Neuronal stem cell (in vitro differentiated cells): ENCODE results near the gene KCNAB1.

Experiments
- DNase-seq: peaks from one replicate; pipeline ENCODE4 v3.0.0-alpha.2; 2013; ENCODE audit warnings: low spot score
- H2AFZ ChIP-seq: one replicate; pipeline ENCODE4 v1.6.1; 2013; ENCODE audit warnings: mild to moderate bottlenecking, low read length, inconsistent platforms
- H2AK5ac ChIP-seq: 2 replicates; pipeline ENCODE4 v1.6.1; 2013; ENCODE audit warnings: low read depth, mild to moderate bottlenecking, inconsistent platforms, low read length, moderate library complexity, mixed read lengths
- H2BK120ac ChIP-seq: 2 replicates; pipeline ENCODE4 v1.6.1; 2013; ENCODE audit warnings: low read depth, mild to moderate bottlenecking, inconsistent platforms, low read length, moderate library complexity, mixed read lengths
- H2BK12ac ChIP-seq: one replicate; pipeline ENCODE4 v1.6.1; 2013; ENCODE audit warnings: low read length, inconsistent platforms
- H2BK15ac ChIP-seq: 2 replicates; pipeline ENCODE4 v1.6.1; 2013; ENCODE audit warnings: mild to moderate bottlenecking, low read length, inconsistent platforms, mixed read lengths
- H2BK5ac ChIP-seq: one replicate; pipeline ENCODE4 v1.6.1; 2013; ENCODE audit warnings: inconsistent platforms, mild to moderate bottlenecking, low read length, moderate library complexity
- H3K14ac ChIP-seq: one replicate; pipeline ENCODE4 v1.6.1; 2013; ENCODE audit warnings: low read length, inconsistent platforms
- H3K18ac ChIP-seq: 2 replicates; pipeline ENCODE4 v1.6.1; 2013; ENCODE audit warnings: low read length, inconsistent platforms
- H3K23ac ChIP-seq: 2 replicates; pipeline ENCODE4 v1.6.1; 2013; ENCODE audit warnings: low read depth, mild to moderate bottlenecking, mixed read lengths, low read length, inconsistent platforms; ENCODE audit not compliant: poor library complexity
- H3K27ac ChIP-seq: replicated peaks from 3 replicates; pipeline ENCODE4 v1.5.1; 2013; ENCODE audit warnings: low read length, inconsistent platforms
- H3K27me3 ChIP-seq, 3 experiments: 2 replicates each; pipeline ENCODE4 v1.6.1; 2013; ENCODE audit warnings: low read length in 3 of 3, mild to moderate bottlenecking in 2 of 3, inconsistent platforms in 1 of 3, low read depth in 1 of 3, mixed read lengths in 1 of 3, moderate library complexity in 1 of 3; ENCODE audit not compliant: control insufficient read depth in 3 of 3, insufficient read depth in 3 of 3
- H3K36me3 ChIP-seq, 2 donors: replicated peaks in 1 of 2; 2 replicates each; pipeline ENCODE4 v1.6.1; 2013; ENCODE audit warnings: low read length in 2 of 2; ENCODE audit not compliant: control insufficient read depth in 2 of 2, insufficient read depth in 2 of 2
- H3K4ac ChIP-seq: 2 replicates; pipeline ENCODE4 v1.6.1; 2013; ENCODE audit warnings: inconsistent platforms, mild to moderate bottlenecking, low read length, moderate library complexity
- H3K4me1 ChIP-seq, 2 donors: 1 replicate in 1 of 2; 2 replicates in 1 of 2; pipeline ENCODE4 v1.6.1; 2013; ENCODE audit warnings: low read length in 2 of 2, low read depth in 1 of 2; ENCODE audit not compliant: control insufficient read depth in 2 of 2, insufficient read depth in 1 of 2
- H3K4me2 ChIP-seq: one replicate; pipeline ENCODE4 v1.6.1; 2013; ENCODE audit warnings: mild to moderate bottlenecking, low read length, inconsistent platforms; ENCODE audit not compliant: insufficient read depth, poor library complexity, severe bottlenecking
- H3K4me3 ChIP-seq, 2 donors: 2 replicates each; pipeline ENCODE4 v1.5.1; 2013; ENCODE audit warnings: low read length in 2 of 2, mild to moderate bottlenecking in 2 of 2, inconsistent platforms in 1 of 2, moderate library complexity in 1 of 2
- H3K79me1 ChIP-seq: one replicate; pipeline ENCODE4 v1.6.1; 2013; ENCODE audit warnings: low read depth, mild to moderate bottlenecking, inconsistent platforms, low read length, moderate library complexity
- H3K9ac ChIP-seq: one replicate; pipeline ENCODE4 v1.6.1; 2013; ENCODE audit warnings: mild to moderate bottlenecking, low read depth, low read length, inconsistent platforms; ENCODE audit not compliant: poor library complexity
- H3K9me3 ChIP-seq, 2 donors: replicated peaks in 1 of 2; 2 replicates each; pipeline versions ENCODE3 to v1.6.1; 2013; ENCODE audit warnings: low read length in 2 of 2, mild to moderate bottlenecking in 2 of 2, inconsistent platforms in 1 of 2, low read depth in 1 of 2, mixed read lengths in 1 of 2, moderate library complexity in 1 of 2; ENCODE audit not compliant: control insufficient read depth in 2 of 2, insufficient read depth in 1 of 2
- H4K8ac ChIP-seq: one replicate; pipeline ENCODE4 v1.6.1; 2013; ENCODE audit warnings: low read depth, mild to moderate bottlenecking, inconsistent platforms, low read length, moderate library complexity
- H4K91ac ChIP-seq: one replicate; pipeline ENCODE4 v1.6.1; 2013; ENCODE audit warnings: low read length, low read depth, mild to moderate bottlenecking, inconsistent platforms; ENCODE audit not compliant: poor library complexity
- WGBS, 2 donors: extraction: QIAGEN DNeasy Blood & Tissue Kit; methylation state at CpG; one replicate each; pipeline ENCODE4 v1.1.7; 2013; ENCODE audit warnings: missing lambda C conversion rate in 2 of 2, mixed read lengths in 1 of 2; ENCODE audit not compliant: insufficient read length in 2 of 2, insufficient replicate concordance in 1 of 2; ENCODE audit errors: extremely low coverage in 2 of 2; 5-methylcytosine and 5-hydroxymethylcytosine counted together

The KCNAB1 gene

GRCh38 chr3:156535162-156535627 is 414.8 kb downstream of the KCNAB1 start:
- Histone ChIP-seq H2BK5ac (no peak overlapping the region), H2AFZ (peak overlapping the region; percentile 44), H3K14ac (no peak overlapping the region), H3K79me1 (no peaks in the 10 kb centered on the region), H3K9ac (no peak overlapping the region), H4K8ac (no peak overlapping the region), H3K4me1 (peaks cover 7 to 10% of the 10 kb centered on the region in 2 donors), H3K9me3 (no peaks in the 10 kb centered on the region), H3K27me3 (peaks cover 0 to 1% (median 0%) of the 10 kb centered on the region in 3 experiments), H3K36me3 (peaks cover 5 to 7% of the 10 kb centered on the region in 2 donors), H2BK12ac (no peak overlapping the region), H3K23ac (no peak overlapping the region), H2AK5ac (no peak overlapping the region), H4K91ac (no peak overlapping the region), H3K4ac (no peak overlapping the region), H3K27ac (no peak overlapping the region), H2BK15ac (no peak overlapping the region), H3K18ac (no peak overlapping the region), H3K4me2 (no peak overlapping the region), H3K4me3 (no peak overlapping the region), H2BK120ac (no peak overlapping the region)
- no CpG with 5 or more reads among the region's 4 CpGs for WGBS, 2 donors
- DNase-seq, result no peak

GRCh38 chr3:156535798-156536197 is 415.4 kb downstream of the KCNAB1 start:
- H4K91ac ChIP-seq, result no peak overlapping the region
- peaks cover 5 to 11% of the 10 kb centered on the region in 2 donors for H3K36me3 ChIP-seq
- H2AK5ac ChIP-seq, result no peak overlapping the region
- no peak overlapping the region for H3K27ac ChIP-seq
- no peak overlapping the region for H2AFZ ChIP-seq
- H3K4me2 ChIP-seq, result no peak overlapping the region
- DNase-seq, result no peak
- H3K9me3 ChIP-seq, result no peaks in the 10 kb centered on the region
- H4K8ac ChIP-seq, result no peak overlapping the region
- no peak overlapping the region for H3K14ac ChIP-seq
- no peak overlapping the region for H2BK12ac ChIP-seq
- WGBS, 2 donors, result no CpG with 5 or more reads among the region's 2 CpGs
- no peak overlapping the region for H3K23ac ChIP-seq
- no peaks in the 10 kb centered on the region for H3K79me1 ChIP-seq
- H3K4ac ChIP-seq, result no peak overlapping the region
- no peak overlapping the region for H3K9ac ChIP-seq
- no peak overlapping the region for H3K4me3 ChIP-seq
- H2BK120ac ChIP-seq, result no peak overlapping the region
- H2BK15ac ChIP-seq, result no peak overlapping the region
- H2BK5ac ChIP-seq, result no peak overlapping the region
- H3K4me1 ChIP-seq, result peaks cover 5 to 8% of the 10 kb centered on the region in 2 donors
- peaks cover 0 to 1% (median 0%) of the 10 kb centered on the region in 3 experiments for H3K27me3 ChIP-seq
- H3K18ac ChIP-seq, result no peak overlapping the region

- no peak overlapping the region for H2AFZ ChIP-seq
- no peak overlapping the region for H3K18ac ChIP-seq
- no peak overlapping the region for H3K9ac ChIP-seq
- H3K4me2 ChIP-seq, result no peak overlapping the region
- no peak overlapping the region for H2AK5ac ChIP-seq
- H4K91ac ChIP-seq, result no peak overlapping the region
- H3K14ac ChIP-seq, result no peak overlapping the region
- no peak overlapping the region for H2BK15ac ChIP-seq
- no peak overlapping the region for H3K27ac ChIP-seq
- WGBS, 2 donors, result no CpG with 5 or more reads among the region's 6 CpGs
- no peak overlapping the region for H2BK5ac ChIP-seq
- DNase-seq, result no peak
- H3K9me3 ChIP-seq, result no peaks in the 10 kb centered on the region
- peaks cover 0 to 1% (median 0%) of the 10 kb centered on the region in 3 experiments for H3K27me3 ChIP-seq
- H3K79me1 ChIP-seq, result no peaks in the 10 kb centered on the region
- no peak overlapping the region for H4K8ac ChIP-seq
- peaks cover 0 to 2% of the 10 kb centered on the region in 2 donors for H3K4me1 ChIP-seq
- H2BK120ac ChIP-seq, result no peak overlapping the region
- H3K4ac ChIP-seq, result no peak overlapping the region
- no peak overlapping the region for H2BK12ac ChIP-seq
- H3K36me3 ChIP-seq, result peaks cover 5 to 19% of the 10 kb centered on the region in 2 donors
- H3K23ac ChIP-seq, result no peak overlapping the region
- no peak overlapping the region for H3K4me3 ChIP-seq
Measured at GRCh38 chr3:156536524-156537316, 416.3 kb downstream of the KCNAB1 start.

- no peak overlapping the region for H3K18ac ChIP-seq
- no peak for DNase-seq
- no peak overlapping the region for H3K4me3 ChIP-seq
- no peak overlapping the region for H3K27ac ChIP-seq
- H2BK5ac ChIP-seq, result no peak overlapping the region
- no peak overlapping the region for H2BK12ac ChIP-seq
- H3K23ac ChIP-seq, result no peak overlapping the region
- no peak overlapping the region for H2AFZ ChIP-seq
- peaks cover 2 to 4% of the 10 kb centered on the region in 2 donors for H3K4me1 ChIP-seq
- H3K36me3 ChIP-seq, result peaks cover 10 to 43% of the 10 kb centered on the region in 2 donors
- H4K8ac ChIP-seq, result no peak overlapping the region
- H3K79me1 ChIP-seq, result no peaks in the 10 kb centered on the region
- H3K14ac ChIP-seq, result no peak overlapping the region
- H3K9ac ChIP-seq, result no peak overlapping the region
- H3K4ac ChIP-seq, result no peak overlapping the region
- no peak overlapping the region for H2BK15ac ChIP-seq
- H3K27me3 ChIP-seq, result peaks cover 0 to 1% (median 0%) of the 10 kb centered on the region in 3 experiments
- no peak overlapping the region for H4K91ac ChIP-seq
- no peak overlapping the region for H2AK5ac ChIP-seq
- no peak overlapping the region for H2BK120ac ChIP-seq
- no peaks in the 10 kb centered on the region for H3K9me3 ChIP-seq
- whole genome bisulfite sequencing, 2 donors, result no CpG with 5 or more reads among the region's 2 CpGs
- no peak overlapping the region for H3K4me2 ChIP-seq
Measured at GRCh38 chr3:156539051-156539450, 418.7 kb downstream of the KCNAB1 start.
